Prostate gland (tissue), 2 donors: Measurements from ENCODE around the gene GET3.

Experiments
- CTCF ChIP-seq, 4 experiments: fragments of 200-600 bp in 2 of 4; fragments of 450-650 bp in 2 of 4; sonication (generic) in 2 of 4; IDR thresholded peaks; 1 replicate in 3 of 4; 2 replicates in 1 of 4; pipeline ENCODE4 v1.5.1; 2016 to 2019; ENCODE audit warnings: antibody characterized with exemption in 4 of 4, mild to moderate bottlenecking in 2 of 4, moderate library complexity in 2 of 4
- POLR2A ChIP-seq: fragments of 450-650 bp; IDR thresholded peaks from one replicate; pipeline ENCODE4 v1.6.1; 2016; ENCODE audit warnings: antibody characterized with exemption, mild to moderate bottlenecking

DNA sequence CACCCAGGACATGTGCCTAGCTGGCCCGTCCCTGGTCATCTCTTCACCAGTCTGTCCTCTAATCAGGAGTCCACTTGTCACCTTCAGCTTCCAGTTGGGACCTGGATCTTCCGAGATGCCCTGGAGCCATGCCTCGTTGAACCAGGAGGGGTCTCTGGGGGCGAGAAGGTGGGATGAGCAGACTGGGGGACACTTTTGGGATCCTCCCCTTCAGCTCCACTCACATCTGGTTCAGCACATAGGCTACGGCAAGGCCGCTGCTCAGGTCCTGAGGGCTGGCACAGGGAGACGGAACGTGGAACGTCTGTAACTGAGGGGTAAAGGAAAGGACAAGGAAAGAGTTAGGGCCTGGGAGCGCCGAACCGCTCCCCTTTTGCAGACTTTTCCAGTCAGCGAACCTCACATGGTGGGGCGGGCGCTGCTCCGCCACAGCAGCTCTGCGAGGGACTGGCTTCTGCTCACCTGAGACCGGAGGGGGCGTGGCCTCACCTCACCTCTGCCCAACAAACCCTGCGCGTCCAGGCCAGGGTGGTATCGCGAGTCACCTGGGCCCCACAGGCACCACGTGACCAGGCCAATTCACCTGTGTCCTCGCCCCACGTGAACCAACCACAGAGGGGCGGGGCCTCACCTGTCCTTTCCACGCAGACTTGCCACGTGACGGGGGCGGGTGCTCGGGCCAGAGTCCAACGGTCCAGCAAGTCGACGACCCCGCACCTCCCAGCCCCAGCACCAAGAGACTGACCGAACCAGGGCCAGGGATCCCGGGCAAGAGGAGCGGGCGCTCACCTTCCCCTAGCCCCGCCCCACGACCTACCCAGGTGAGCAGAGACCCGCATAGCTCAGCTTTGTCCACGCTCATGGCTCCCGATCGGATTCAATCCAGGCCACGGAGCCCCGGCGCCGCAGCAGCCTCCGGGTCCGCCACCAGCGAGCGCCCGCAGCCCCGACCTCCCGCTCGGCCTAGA lies 37.6 kb downstream of the GET3 start, which contains the start of gene HOOK2:
- TF ChIP-seq CTCF (IDR thresholded peaks at IDR 0.05), result no peak
- no peak for TF ChIP-seq POLR2A
